AG09309 (cell line): ENCODE results near the gene NOD2.

Experiments
- DNase-seq: peaks from one replicate; pipeline ENCODE4 v3.0.0-alpha.2; 2010; ENCODE audit warnings: low read depth
- H3K4me3 ChIP-seq: 2 replicates; pipeline ENCODE4 v1.5.1; 2011; ENCODE audit warnings: mild to moderate bottlenecking, low read depth, low read length, moderate library complexity; ENCODE audit not compliant: control insufficient read depth
- CTCF ChIP-seq: IDR thresholded peaks from 2 replicates; pipeline ENCODE4 v1.5.1; 2011; ENCODE audit warnings: mild to moderate bottlenecking, low read depth, low read length, inconsistent platforms; ENCODE audit not compliant: insufficient read depth, control insufficient read depth; ENCODE audit errors: missing control alignments

Gene NOD2

GRCh38 chr16:50765260-50765659 is 71.9 kb downstream of the NOD2 start:
- DNase-seq: no peak
- no peak for TF ChIP-seq CTCF

DNA sequence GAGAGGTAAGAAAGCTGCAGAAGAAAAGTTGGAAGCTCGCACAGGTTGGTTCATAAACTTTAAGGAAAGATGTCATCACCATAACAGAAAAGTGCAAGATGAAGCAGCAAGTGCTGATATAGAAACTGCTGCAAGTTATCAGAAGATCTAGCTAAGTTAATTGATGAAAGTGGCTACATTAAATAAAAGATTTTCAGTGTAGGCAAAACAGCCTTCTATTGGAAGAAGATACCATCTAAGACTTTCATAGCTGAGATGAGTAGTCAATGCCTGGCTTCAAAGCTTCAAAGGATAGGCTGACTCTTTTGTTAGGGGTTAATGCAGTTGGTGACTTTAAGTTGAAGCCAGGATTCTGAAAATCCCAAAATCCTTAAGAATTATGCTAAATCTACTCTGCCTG is 72.5 kb downstream of the NOD2 start:
- no peak overlapping the region for H3K4me3 ChIP-seq
- DNase-seq: no peak

More at GRCh38 chr16:50765260-50765659, 71.9 kb downstream of the NOD2 start:
- H3K4me3 ChIP-seq: no peak overlapping the region

DNA sequence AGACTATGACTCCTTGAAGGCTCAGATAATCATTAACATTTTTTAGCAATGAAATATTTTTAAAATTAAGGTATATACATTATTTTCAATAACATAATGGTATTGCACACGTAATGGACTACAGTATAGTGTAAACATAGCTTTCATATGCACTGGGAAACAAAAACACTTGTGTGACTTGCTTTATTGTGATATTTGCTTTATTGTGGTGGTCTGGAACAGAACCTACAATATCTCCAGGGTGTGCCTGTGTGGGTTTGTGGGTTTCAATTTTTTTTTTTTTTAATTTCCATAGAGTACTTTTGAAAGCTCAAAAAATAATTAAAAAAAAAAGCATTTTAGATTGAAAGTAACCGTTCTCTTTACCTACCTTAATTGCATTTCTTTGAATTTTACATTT is 73.8 kb downstream of the NOD2 start:
- no peak for TF ChIP-seq CTCF
- H3K4me3 ChIP-seq: no peak overlapping the region
- no peak for DNase-seq

More for the DNA sequence above, 72.5 kb downstream of the NOD2 start:
- no peak for TF ChIP-seq CTCF

- peak; percentile 16 for DNase-seq
- no peak for TF ChIP-seq CTCF
- no peak overlapping the region for H3K4me3 ChIP-seq
These were observed 78.0 kb downstream of the NOD2 start for GRCh38 chr16:50771366-50771765.

GRCh38 chr16:50774405-50774804 is 81.0 kb downstream of the NOD2 start:
- no peak for DNase-seq
- no peak overlapping the region for H3K4me3 ChIP-seq
- no peak for TF ChIP-seq CTCF

DNA sequence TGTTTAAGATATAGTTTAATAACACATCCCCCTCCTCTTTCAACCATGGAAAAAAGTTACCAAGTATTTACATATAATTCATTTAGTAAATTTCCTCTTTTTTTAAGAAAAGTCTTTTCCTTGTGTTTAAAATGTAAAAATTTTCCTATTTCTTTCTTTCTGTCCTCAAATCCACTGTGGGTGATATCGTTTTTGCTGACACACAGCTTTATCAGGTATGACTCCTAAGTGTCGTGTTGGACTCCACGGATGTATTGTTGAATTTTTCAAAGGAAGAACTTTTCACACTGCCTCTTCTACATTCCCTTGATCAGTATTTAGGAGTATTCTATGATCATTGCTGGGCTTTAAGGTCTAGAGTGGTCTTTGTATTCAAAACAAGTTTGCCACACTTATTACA is 81.6 kb downstream of the NOD2 start:
- TF ChIP-seq CTCF: no peak
- DNase-seq: no peak
- H3K4me3 ChIP-seq: no peak overlapping the region

DNA sequence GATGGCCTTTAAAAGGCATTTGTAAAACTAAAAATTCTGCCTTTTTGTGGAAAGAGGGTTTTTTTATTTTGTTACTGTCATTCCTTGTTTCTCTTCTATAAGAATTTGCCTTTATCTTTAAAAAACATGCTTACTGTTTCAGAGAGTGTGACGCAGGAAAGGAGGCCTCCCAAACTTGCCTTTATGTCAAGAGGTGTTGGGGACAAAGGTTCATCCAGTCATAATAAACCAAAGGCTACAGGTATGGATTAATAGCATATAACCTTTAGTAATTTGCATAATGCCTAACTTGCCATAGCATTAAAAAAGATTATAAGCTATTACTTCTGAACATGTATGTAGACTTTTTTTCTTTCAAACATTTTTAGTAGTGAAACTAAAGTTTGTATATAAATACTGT is 82.6 kb downstream of the NOD2 start:
- no peak for TF ChIP-seq CTCF
- no peak overlapping the region for H3K4me3 ChIP-seq
- no peak for DNase-seq
